Mucosa of descending colon (tissue), 3 donors: Measurements from ENCODE around the gene UMPS. TPM values are rescaled to one million over a fixed set of nuclear protein-coding genes. Genes with fewer than 3 reads are reported as not detected.

Experiments used
- ATAC-seq: fragments of 200-7000 bp; cut with Tn5 transposase; one replicate; pipeline ENCODE4 v1.9.1; 2020; ENCODE audit warnings: mild to moderate bottlenecking, moderate library complexity
- DNase-seq, 3 donors: peaks; one replicate each; pipeline ENCODE4 v3.0.0-alpha.2; 2020
- H3K36me3 ChIP-seq: fragments of 200-600 bp; one replicate; pipeline ENCODE4 v1.8.0; 2021; ENCODE audit warnings: low read depth, mild to moderate bottlenecking
- H3K4me1 ChIP-seq: fragments of 200-600 bp; one replicate; pipeline ENCODE4 v1.8.0; 2021; ENCODE audit warnings: low read depth, mild to moderate bottlenecking
- H3K4me3 ChIP-seq: fragments of 200-600 bp; one replicate; pipeline ENCODE4 v1.8.0; 2021; ENCODE audit warnings: mild to moderate bottlenecking
- H3K9me3 ChIP-seq: fragments of 200-600 bp; one replicate; pipeline ENCODE4 v1.8.0; 2021; ENCODE audit warnings: mild to moderate bottlenecking
- intact Hi-C, 2 donors: fragments of 100-400 bp; cut with DNase I in 1 of 2; cut with micrococcal nuclease in 1 of 2; formaldehyde crosslinking; loops; one replicate each; pipeline versions ENCODE4 v1.11.0 to v1.11.1; 2022; cut with DNase I, micrococcal nuclease
- total RNA-seq, 3 donors: library from RNA; stranded (reverse); fragmentation: NEBNext Ultra II Directional in 2 of 3; extraction: Animal tissue kit (Norgen Biotek cat#: 25700) in 2 of 3; gene quantifications; one replicate each; pipeline versions ENCODE4 v1.2.1 to v1.2.4, GENCODE V29; 2021 to 2023
- TF ChIP-seq, protein P1 (sequence below): fragments of 200-600 bp; IDR thresholded peaks from one replicate; pipeline ENCODE4 v1.8.0; 2022; ENCODE audit warnings: antibody characterized with exemption, mild to moderate bottlenecking
- donor health status: DM: no; HTN: no; CAD: no; lungs with moderate emphysema.
- donor health status: DM: no; HTN: no; CAD: no.
- donor health status: DM: no; HTN: yes; CAD: no.

The UMPS gene
- total RNA-seq, 3 donors from 2014 or later: 22.6 to 25.7 (median 23.6) TPM

DNA sequence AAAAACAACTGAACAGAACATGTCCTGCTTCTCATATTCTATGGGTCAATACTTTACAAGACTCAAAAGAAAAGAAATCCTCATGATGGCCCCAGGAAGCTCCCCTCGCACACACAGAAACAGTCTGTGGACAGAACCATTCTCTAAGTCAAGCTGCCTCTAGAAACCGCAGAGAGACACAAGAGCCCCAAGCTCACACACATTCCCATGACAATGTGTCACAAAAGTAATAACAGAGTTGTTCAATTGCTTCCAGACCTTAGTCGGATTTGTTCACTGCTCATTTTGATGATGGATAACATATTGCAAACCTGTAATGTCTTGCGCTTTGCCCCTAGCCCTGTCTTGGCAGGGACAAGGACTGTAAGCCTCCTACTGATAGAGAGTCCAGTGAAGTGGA lies 60.9 kb downstream of the UMPS start:
- TF ChIP-seq, protein P1, sequence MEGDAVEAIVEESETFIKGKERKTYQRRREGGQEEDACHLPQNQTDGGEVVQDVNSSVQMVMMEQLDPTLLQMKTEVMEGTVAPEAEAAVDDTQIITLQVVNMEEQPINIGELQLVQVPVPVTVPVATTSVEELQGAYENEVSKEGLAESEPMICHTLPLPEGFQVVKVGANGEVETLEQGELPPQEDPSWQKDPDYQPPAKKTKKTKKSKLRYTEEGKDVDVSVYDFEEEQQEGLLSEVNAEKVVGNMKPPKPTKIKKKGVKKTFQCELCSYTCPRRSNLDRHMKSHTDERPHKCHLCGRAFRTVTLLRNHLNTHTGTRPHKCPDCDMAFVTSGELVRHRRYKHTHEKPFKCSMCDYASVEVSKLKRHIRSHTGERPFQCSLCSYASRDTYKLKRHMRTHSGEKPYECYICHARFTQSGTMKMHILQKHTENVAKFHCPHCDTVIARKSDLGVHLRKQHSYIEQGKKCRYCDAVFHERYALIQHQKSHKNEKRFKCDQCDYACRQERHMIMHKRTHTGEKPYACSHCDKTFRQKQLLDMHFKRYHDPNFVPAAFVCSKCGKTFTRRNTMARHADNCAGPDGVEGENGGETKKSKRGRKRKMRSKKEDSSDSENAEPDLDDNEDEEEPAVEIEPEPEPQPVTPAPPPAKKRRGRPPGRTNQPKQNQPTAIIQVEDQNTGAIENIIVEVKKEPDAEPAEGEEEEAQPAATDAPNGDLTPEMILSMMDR: no peak
- no peak overlapping the region for H3K4me3 ChIP-seq
- ATAC-seq (no peak), DNase-seq (no peak)
- H3K4me1 ChIP-seq: peaks cover 6% of the 10 kb centered on the region
- intact Hi-C loops: no loop called here
- no peaks in the 10 kb centered on the region for H3K36me3 ChIP-seq
- no peaks in the 10 kb centered on the region for H3K9me3 ChIP-seq

DNA sequence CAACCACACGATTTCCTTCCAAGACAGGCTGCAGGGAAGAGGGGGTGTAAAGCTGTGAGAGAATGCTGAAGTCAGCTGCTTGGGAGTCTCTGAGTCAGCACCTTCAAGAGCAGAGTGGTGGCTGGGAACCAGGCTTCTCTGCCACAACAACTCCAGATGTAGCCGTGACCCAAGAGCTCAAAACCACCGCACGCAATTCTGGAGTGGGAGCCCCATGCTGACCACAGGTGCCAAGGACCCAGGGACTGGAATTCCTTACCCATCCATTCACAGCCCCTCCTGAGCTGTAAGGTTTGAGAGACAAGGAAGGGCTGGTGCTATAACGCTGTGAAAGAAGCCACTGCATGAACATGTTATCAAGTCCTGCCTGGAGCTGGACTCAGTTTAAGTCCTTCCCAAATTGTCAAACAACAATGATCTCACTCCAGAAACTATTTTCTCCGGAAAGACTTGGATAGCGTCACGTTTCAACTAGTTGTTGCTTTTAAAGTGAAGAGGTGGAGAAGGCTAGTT lies 61.4 kb downstream of the UMPS start:
- intact Hi-C loops: no loop called here
- Histone ChIP-seq H3K36me3 (no peaks in the 10 kb centered on the region), H3K9me3 (no peaks in the 10 kb centered on the region), H3K4me3 (no peak overlapping the region), H3K4me1 (peaks cover 5% of the 10 kb centered on the region)
- ATAC-seq (peak; percentile 54), DNase-seq (peak in 1 of 3 donors; percentile 47)
- TF ChIP-seq, protein P1: no peak

DNA sequence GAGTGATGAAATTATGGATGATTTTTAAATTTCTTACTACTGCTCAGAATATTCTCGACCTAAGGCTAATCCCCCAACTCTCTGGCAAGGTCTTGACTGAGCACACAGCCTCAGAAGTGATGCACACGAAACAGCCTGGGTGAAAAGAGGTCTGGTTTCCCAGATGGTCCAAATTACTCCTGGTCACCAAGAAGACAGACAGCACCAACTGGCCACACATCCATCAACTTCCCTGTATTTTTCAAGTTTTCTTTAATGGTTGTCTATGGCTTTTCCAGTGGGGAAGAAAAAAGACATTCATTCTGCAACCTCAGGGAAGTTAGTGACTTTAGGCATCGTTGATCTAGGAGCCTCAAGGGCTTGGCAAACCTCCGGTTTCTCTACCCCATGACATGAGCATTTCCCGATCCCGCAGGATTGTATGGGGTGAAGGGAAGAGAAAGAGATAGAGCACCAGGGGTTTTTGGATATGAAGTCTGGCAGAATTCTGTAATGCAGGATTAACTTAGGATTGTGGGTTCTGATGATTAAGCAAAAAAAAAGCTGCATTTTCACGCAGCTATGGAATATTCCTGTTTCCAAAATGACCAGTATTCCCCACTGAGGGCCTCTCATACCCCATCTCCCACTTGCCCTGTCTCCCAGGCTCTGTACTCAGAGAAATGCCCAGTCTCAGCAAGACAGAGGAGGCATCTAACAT lies 62.2 kb downstream of the UMPS start:
- TF ChIP-seq, protein P1: no peak
- DNase-seq (no peak), ATAC-seq (no peak)
- Histone ChIP-seq H3K36me3 (no peaks in the 10 kb centered on the region), H3K9me3 (no peaks in the 10 kb centered on the region), H3K4me1 (no peaks in the 10 kb centered on the region), H3K4me3 (no peak overlapping the region)
- intact Hi-C loops: no loop called here

DNA sequence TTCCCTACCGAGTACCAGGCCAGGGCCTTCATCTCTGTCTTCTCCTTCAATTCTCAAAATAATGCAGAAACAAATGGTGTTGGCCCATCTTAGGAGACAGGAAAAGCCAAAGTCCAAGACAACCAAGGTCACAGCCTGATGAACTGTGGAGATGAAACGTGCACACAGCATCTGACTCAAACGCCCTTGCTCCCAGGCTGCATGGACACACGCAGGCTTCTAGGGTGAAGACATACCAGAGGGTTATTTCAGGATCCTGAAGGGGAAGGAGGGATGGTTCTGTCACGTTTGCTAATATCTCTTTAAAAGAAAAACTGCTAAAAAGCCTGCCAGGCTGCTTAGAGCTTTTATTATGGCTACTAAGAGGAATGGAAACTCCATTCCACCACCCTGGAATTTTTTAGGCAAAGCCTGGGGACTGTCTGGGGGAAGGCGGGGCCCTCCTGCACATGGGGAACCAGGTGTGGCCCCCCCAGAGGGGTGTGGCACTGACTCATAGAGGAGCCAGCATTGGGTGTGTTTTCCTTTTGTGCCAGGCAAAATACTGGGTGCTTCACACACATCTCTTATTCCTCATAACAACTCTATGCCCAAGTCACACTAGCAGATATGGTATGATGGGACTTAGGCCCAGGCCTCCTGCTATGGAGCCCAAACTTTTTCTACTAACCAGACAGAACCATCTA lies 62.9 kb downstream of the UMPS start:
- Histone ChIP-seq H3K36me3 (no peaks in the 10 kb centered on the region), H3K4me1 (no peaks in the 10 kb centered on the region), H3K9me3 (no peaks in the 10 kb centered on the region), H3K4me3 (no peak overlapping the region)
- TF ChIP-seq, protein P1: no peak
- intact Hi-C loops: no loop called here
- DNase-seq (no peak), ATAC-seq (peak; percentile 73)

DNA sequence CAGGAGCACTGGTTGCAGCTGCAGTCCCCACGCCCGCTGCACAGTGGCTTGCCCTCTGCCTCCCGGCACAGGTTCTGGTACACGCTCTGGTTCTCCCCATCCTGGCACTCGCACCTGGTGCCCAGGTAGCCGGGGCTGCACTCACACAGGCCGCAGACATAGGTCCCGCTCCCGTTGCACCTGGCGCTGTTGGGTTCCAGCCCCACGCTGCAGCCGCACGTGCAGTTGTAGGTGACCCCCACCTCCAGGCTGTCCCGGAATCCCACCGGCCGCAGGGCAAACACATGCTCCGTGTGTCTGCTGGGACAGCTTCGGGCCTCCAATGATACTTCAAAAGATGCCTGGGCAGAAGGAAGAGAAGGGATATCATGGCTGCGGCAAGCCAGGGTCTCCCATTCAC lies 66.2 kb downstream of the UMPS start:
- intact Hi-C loops: no loop called here

More for the DNA sequence above, 66.2 kb downstream of the UMPS start:
- ATAC-seq (no peak), DNase-seq (no peak)
- H3K4me1 ChIP-seq: no peaks in the 10 kb centered on the region
- H3K9me3 ChIP-seq: no peaks in the 10 kb centered on the region
- no peaks in the 10 kb centered on the region for H3K36me3 ChIP-seq
- TF ChIP-seq, protein P1: no peak
- H3K4me3 ChIP-seq: no peak overlapping the region
